ENCODE measurements around the gene AKAP13. TPM values are rescaled to one million over a fixed set of nuclear protein-coding genes. Genes with fewer than 3 reads are reported as not detected.

Gene AKAP13
- total and polyA plus RNA-seq, 2 of the 13 experiments (the other 11 are each of a cell fraction or from before 2014, with no cell fraction given) = 6.7 to 27.1 TPM

- H3K9me3 ChIP-seq (ENCODE audit: low read length) = no peaks in the 10 kb centered on the region
- H3K79me2 ChIP-seq (ENCODE audit: insufficient read depth, low read length) = no peaks in the 10 kb centered on the region
- no peaks in the 10 kb centered on the region for H3K27me3 ChIP-seq (ENCODE audit: control insufficient read depth in 1 of 2, insufficient read depth in 2 of 2, low read length in 2 of 2)
- peaks cover 18% of the 10 kb centered on the region for H3K4me1 ChIP-seq (ENCODE audit: insufficient read depth, low read length)
- peak; percentile 27 for DNase-seq (ENCODE audit: low spot score)
- WGBS (ENCODE audit: low lambda C conversion rate) = 51% methylated on average over 2 of the region's 2 CpGs
- H3K9ac ChIP-seq (ENCODE audit: insufficient read depth, low read depth, low read length) = no peak overlapping the region
- FAIRE-seq = no peak
- in situ Hi-C loops (cut with HindIII; ENCODE audit: extremely low pct_ligation_motif_present, low pct_unique_long_range_greater_than_20kb) = loop anchor here (25.0 kb wide), 1 partner anchor 230 kb away; no protein-coding TSS in a partner anchor
- TF ChIP-seq THAP7 (CRISPR knock-in tag; IDR thresholded peaks at IDR 0.05) (no peak), ZNF629 (CRISPR knock-in tag; conservative IDR thresholded peaks at IDR 0.05) (0 out of 2 replicates have a peak, but pooled peaks have one; percentile 27)
- ChIA-PET POLR2A (no interaction called here), CTCF (ENCODE audit: low intra/inter-chr PET ratio, low total read pairs) (no interaction called here)
- no peak overlapping the region for H3K4me3 ChIP-seq (replicated peaks in 1 of 3; ENCODE audit: insufficient read depth in 1 of 3, low read depth in 2 of 3, low read length in 3 of 3)
- intact Hi-C loops (cut with micrococcal nuclease; ENCODE audit: unreplicated experiment) = no loop called here
- no peak overlapping the region for H3K4me2 ChIP-seq (ENCODE audit: low read depth, low read length)
- BruUV-seq (replicated peaks) = no TSS peak
- peaks cover 0 to 11% of the 10 kb centered on the region in 2 experiments; a peak in 3 of 5 replicates for H3K36me3 ChIP-seq (replicated peaks in 1 of 2; ENCODE audit: control insufficient read depth in 1 of 2, insufficient read depth in 2 of 2, low read length in 2 of 2)
- ATAC-seq = no peak
- H2AFZ ChIP-seq (ENCODE audit: low read length) = no peak overlapping the region
- no peaks in the 10 kb centered on the region for H4K20me1 ChIP-seq (ENCODE audit: insufficient read depth, low read length)
- H3K27ac ChIP-seq (ENCODE audit: extremely low read length, insufficient read depth, low read length) = no peak overlapping the region
Observed at GRCh38 chr15:85607141-85607806, 226.9 kb downstream of the AKAP13 start.

- TF ChIP-seq PPARG (CRISPR knock-in tag; conservative IDR thresholded peaks at IDR 0.05) (no peak), ZNF253 (CRISPR knock-in tag; IDR thresholded peaks at IDR 0.05; ENCODE audit: borderline replicate concordance) (no peak), CHD4 (IDR thresholded peaks at IDR 0.05; ENCODE audit: borderline replicate concordance, low read length) (no peak)
- DNase-seq (ENCODE audit: low spot score) = no peak
- H3K27ac ChIP-seq (ENCODE audit: extremely low read length, insufficient read depth, low read length) = no peak overlapping the region
Observed at GRCh38 chr15:85607842-85608241, 227.4 kb downstream of the AKAP13 start.

More at GRCh38 chr15:85607842-85608241, 227.4 kb downstream of the AKAP13 start:
- no peak overlapping the region for H3K4me2 ChIP-seq (ENCODE audit: low read depth, low read length)
- H3K9ac ChIP-seq (ENCODE audit: insufficient read depth, low read depth, low read length) = no peak overlapping the region
- no peaks in the 10 kb centered on the region for H3K27me3 ChIP-seq (ENCODE audit: control insufficient read depth in 1 of 2, insufficient read depth in 2 of 2, low read length in 2 of 2)
- peaks cover 0 to 11% of the 10 kb centered on the region in 2 experiments; a peak in 2 of 5 replicates for H3K36me3 ChIP-seq (replicated peaks in 1 of 2; ENCODE audit: control insufficient read depth in 1 of 2, insufficient read depth in 2 of 2, low read length in 2 of 2)
- no peaks in the 10 kb centered on the region for H3K9me3 ChIP-seq (ENCODE audit: low read length)
- in situ Hi-C loops (cut with HindIII; ENCODE audit: extremely low pct_ligation_motif_present, low pct_unique_long_range_greater_than_20kb) = loop anchor here (25.0 kb wide), 1 partner anchor 229 kb away; no protein-coding TSS in a partner anchor
- H2AFZ ChIP-seq (ENCODE audit: low read length) = no peak overlapping the region
- no TSS peak for BruUV-seq (replicated peaks)
- ATAC-seq (no peak), FAIRE-seq (no peak)
- ChIA-PET POLR2A (no interaction called here), CTCF (ENCODE audit: low intra/inter-chr PET ratio, low total read pairs) (no interaction called here)
- peaks cover 18% of the 10 kb centered on the region for H3K4me1 ChIP-seq (ENCODE audit: insufficient read depth, low read length)
- no peaks in the 10 kb centered on the region for H4K20me1 ChIP-seq (ENCODE audit: insufficient read depth, low read length)
- no peak overlapping the region for H3K4me3 ChIP-seq (replicated peaks in 1 of 3; ENCODE audit: insufficient read depth in 1 of 3, low read depth in 2 of 3, low read length in 3 of 3)
- WGBS (ENCODE audit: low lambda C conversion rate) = 97% methylated on average over 1 of the region's 1 CpG
- intact Hi-C loops (cut with micrococcal nuclease; ENCODE audit: unreplicated experiment) = no loop called here
- no peaks in the 10 kb centered on the region for H3K79me2 ChIP-seq (ENCODE audit: insufficient read depth, low read length)
